ENCODE results near the gene NPTX1. TPM values are rescaled to one million over a fixed set of nuclear protein-coding genes. Genes with fewer than 3 reads are reported as not detected.

NPTX1 gene
- polyA plus RNA-seq, 1 donor from 2014 or later, result 0.56 TPM

GRCh38 chr17:80482058-80482318, 5.6 kb upstream of the NPTX1 start:
- H3K9me2 ChIP-seq (ENCODE audit: insufficient read depth, low read length), result no peaks in the 10 kb centered on the region
- no peaks in the 10 kb centered on the region for H3K79me2 ChIP-seq (replicated peaks; ENCODE audit: insufficient read depth, low read length)
- H2AFZ ChIP-seq (ENCODE audit: low read depth, low read length), result no peak overlapping the region
- H3K9ac ChIP-seq (ENCODE audit: low read length), result no peak overlapping the region
- H3K27ac ChIP-seq (ENCODE audit: low read length), result no peak overlapping the region
- no peak overlapping the region for H3K4me2 ChIP-seq (ENCODE audit: low read length)
- H3F3A ChIP-seq (ENCODE audit: insufficient read depth, low read length, poor library complexity, severe bottlenecking), result no peaks in the 10 kb centered on the region
- H3K4me3 ChIP-seq (ENCODE audit: low read length), result no peak overlapping the region
- no peaks in the 10 kb centered on the region for H3K9me3 ChIP-seq (ENCODE audit: low read length)
- no peaks in the 10 kb centered on the region for H3K36me3 ChIP-seq (ENCODE audit: insufficient read depth, low read length)
- H4K20me1 ChIP-seq (ENCODE audit: insufficient read depth), result no peaks in the 10 kb centered on the region
- TF ChIP-seq EP300 (conservative IDR thresholded peaks at IDR 0.05; ENCODE audit: poor library complexity, severe bottlenecking), result no peak
- no peak for TF ChIP-seq RAD21 (conservative IDR thresholded peaks at IDR 0.05)
- no peak for TF ChIP-seq REST (IDR thresholded peaks at IDR 0.05; ENCODE audit: borderline replicate concordance)
- no peak for TF ChIP-seq EZH2 (IDR thresholded peaks at IDR 0.05; ENCODE audit: borderline replicate concordance, insufficient read depth, low read length, poor library complexity, severe bottlenecking)
- TF ChIP-seq MXI1 (conservative IDR thresholded peaks at IDR 0.05; ENCODE audit: poor library complexity, severe bottlenecking), result no peak
- H3K27me3 ChIP-seq (ENCODE audit: insufficient read depth, low read depth, low read length), result peaks cover 54% of the 10 kb centered on the region

- Histone ChIP-seq H3K9ac (ENCODE audit: low read length) (no peak overlapping the region), H3K4me2 (ENCODE audit: low read length) (no peak overlapping the region), H2AFZ (ENCODE audit: low read depth, low read length) (no peak overlapping the region), H3K9me2 (ENCODE audit: insufficient read depth, low read length) (no peaks in the 10 kb centered on the region), H3K27ac (ENCODE audit: low read length) (no peak overlapping the region), H3K36me3 (ENCODE audit: insufficient read depth, low read length) (no peaks in the 10 kb centered on the region), H3K4me3 (ENCODE audit: low read length) (no peak overlapping the region), H3K27me3 (ENCODE audit: insufficient read depth, low read depth, low read length) (peaks cover 59% of the 10 kb centered on the region), H4K20me1 (ENCODE audit: insufficient read depth) (no peaks in the 10 kb centered on the region), H3K79me2 (replicated peaks; ENCODE audit: insufficient read depth, low read length) (no peaks in the 10 kb centered on the region), H3F3A (ENCODE audit: insufficient read depth, low read length, poor library complexity, severe bottlenecking) (no peaks in the 10 kb centered on the region), H3K9me3 (ENCODE audit: low read length) (no peaks in the 10 kb centered on the region)
- TF ChIP-seq SMC3 (conservative IDR thresholded peaks at IDR 0.05; ENCODE audit: poor library complexity) (no peak), TAF1 (IDR thresholded peaks at IDR 0.05; ENCODE audit: low read depth) (no peak), REST (IDR thresholded peaks at IDR 0.05; ENCODE audit: borderline replicate concordance) (no peak), EZH2 (IDR thresholded peaks at IDR 0.05; ENCODE audit: borderline replicate concordance, insufficient read depth, low read length, poor library complexity, severe bottlenecking) (no peak), EP300 (conservative IDR thresholded peaks at IDR 0.05; ENCODE audit: poor library complexity, severe bottlenecking) (no peak), POLR2AphosphoS5 (IDR thresholded peaks at IDR 0.05) (no peak), CTCF (IDR thresholded peaks at IDR 0.05; ENCODE audit: poor library complexity, severe bottlenecking) (no peak), MXI1 (conservative IDR thresholded peaks at IDR 0.05; ENCODE audit: poor library complexity, severe bottlenecking) (no peak), RAD21 (conservative IDR thresholded peaks at IDR 0.05) (no peak)
Measured at GRCh38 chr17:80481284-80482057, 5.1 kb upstream of the NPTX1 start.

Measured in neural cell (in vitro differentiated cells).